Measurements from ENCODE around the gene DDX47.

Gene DDX47

GRCh38 chr12:12813120-12814101 is at the start of gene DDX47:
Gene DDX47, plus strand, starts transcription at chr12:12813346. Its CDS starts 22 bp downstream, at chr12:12813368.
- DNase-seq (ENCODE audit: low read depth), result peak; percentile 94

- no peak for DNase-seq (ENCODE audit: low read depth)
These were observed 48.3 kb upstream of the DDX47 start for GRCh38 chr12:12764824-12765223.

GRCh38 chr12:12770262-12770661 is 42.9 kb upstream of the DDX47 start:
- DNase-seq (ENCODE audit: low read depth), result no peak

- no peak for DNase-seq (ENCODE audit: low read depth)
These were observed 38.4 kb upstream of the DDX47 start for GRCh38 chr12:12774791-12775190.

- no peak for DNase-seq (ENCODE audit: low read depth)
These were observed 36.9 kb upstream of the DDX47 start for GRCh38 chr12:12776261-12776660.

- DNase-seq (ENCODE audit: low read depth), result no peak
These were observed 36.1 kb upstream of the DDX47 start for GRCh38 chr12:12777092-12777491.

GRCh38 chr12:12779007-12779406 is 34.1 kb upstream of the DDX47 start:
- no peak for DNase-seq (ENCODE audit: low read depth)

- DNase-seq (ENCODE audit: low read depth), result no peak
These were observed 33.6 kb upstream of the DDX47 start for GRCh38 chr12:12779529-12779928.

- no peak for DNase-seq (ENCODE audit: low read depth)
These were observed 29.0 kb upstream of the DDX47 start for GRCh38 chr12:12784116-12784515.

DNA sequence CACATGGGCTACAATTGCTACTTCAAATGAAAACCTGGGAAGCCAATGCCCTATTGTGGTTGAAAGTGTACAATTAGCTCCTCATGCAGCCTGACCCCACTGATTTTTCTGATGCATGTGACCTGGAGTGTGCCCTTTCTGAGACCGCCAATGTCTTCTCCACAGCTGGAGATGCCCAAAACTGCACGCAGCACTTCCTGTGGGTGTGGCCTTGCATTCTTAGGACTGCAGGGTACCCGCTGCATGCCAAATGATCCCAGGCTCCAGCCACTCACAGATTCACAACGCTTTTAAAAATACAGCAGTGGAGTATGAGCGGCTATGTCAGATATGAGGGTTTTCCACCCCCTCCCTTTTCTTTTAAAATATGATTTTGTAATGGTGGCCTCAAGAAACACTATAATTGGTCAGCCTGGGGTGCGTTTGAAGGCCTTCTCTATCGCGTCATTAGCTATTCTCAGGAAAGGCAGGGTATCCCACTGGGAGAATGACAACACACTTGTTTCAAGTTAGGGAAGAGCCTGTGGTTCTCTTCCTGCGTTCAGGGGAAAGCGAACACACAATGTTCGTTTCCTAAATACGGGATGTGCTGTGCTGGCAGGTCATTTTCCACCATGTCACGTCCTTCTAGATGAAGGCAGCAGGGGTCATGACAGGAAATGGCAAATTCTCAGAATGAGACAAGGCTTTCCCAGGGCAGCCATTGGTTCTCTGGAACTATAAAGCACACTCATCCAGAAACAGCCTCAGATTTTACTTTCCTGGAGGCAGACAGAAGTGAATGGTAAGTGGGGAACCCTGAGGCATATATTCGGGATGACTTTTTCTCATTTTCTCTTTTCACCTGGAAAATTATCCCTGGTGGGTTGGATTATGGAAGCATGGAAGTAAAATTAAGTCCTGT is 28.0 kb upstream of the DDX47 start, which contains the start of gene APOLD1:
APOLD1 (plus strand) TSS at position 749 of the 904 bp plus-strand sequence; CDS start at position 782, 33 bp downstream.
- no peak for DNase-seq (ENCODE audit: low read depth)

GRCh38 chr12:12786351-12786705 is 26.8 kb upstream of the DDX47 start:
- no peak for DNase-seq (ENCODE audit: low read depth)

DNA sequence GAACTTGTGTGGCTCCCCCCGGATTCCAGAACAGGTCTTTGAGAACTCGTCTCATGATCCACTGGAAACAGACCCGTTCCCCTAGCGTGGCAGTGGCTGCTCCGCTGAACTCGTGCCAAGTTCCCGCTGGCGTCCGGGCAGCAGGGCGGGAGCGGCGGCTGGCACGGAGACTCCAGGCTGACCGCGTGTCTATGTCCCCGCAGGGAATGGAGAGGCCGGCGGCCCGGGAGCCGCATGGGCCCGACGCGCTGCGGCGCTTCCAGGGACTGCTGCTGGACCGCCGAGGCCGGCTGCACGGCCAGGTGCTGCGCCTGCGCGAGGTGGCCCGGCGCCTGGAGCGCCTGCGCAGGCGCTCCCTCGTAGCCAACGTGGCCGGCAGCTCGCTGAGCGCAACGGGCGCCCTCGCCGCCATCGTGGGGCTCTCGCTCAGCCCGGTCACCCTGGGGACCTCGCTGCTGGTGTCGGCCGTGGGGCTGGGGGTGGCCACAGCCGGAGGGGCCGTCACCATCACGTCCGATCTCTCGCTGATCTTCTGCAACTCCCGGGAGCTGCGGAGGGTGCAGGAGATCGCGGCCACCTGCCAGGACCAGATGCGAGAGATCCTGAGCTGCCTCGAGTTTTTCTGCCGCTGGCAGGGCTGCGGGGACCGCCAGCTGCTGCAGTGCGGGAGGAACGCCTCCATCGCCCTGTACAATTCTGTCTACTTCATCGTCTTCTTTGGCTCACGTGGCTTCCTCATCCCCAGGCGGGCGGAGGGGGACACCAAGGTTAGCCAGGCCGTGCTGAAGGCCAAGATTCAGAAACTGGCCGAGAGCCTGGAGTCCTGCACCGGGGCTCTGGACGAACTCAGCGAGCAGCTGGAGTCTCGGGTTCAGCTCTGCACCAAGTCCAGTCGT is 26.2 kb upstream of the DDX47 start:
- peak; percentile 58 for DNase-seq (ENCODE audit: low read depth)

DNA sequence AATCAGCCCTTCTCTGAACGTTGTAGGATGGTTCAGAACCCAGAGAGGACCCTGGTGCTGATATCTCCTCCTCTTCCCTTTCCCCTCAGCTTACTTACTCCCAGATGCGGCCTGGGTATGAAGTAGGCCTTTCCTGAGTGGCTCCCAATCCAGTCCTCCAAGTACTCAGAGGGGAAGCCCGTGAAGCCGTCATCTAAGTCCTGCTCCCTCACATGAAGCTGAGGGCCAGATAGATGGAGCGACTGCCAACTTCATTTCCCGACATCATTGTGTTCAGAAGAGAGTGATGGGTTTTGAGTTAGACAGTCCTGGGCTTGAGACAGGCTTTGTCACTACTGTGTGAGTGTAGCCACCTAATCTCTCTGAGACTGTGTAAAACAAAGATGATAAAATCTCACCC is 25.0 kb upstream of the DDX47 start:
- DNase-seq (ENCODE audit: low read depth), result no peak

- peak; percentile 52 for DNase-seq (ENCODE audit: low read depth)
These were observed 24.3 kb upstream of the DDX47 start for GRCh38 chr12:12788675-12789368.

GRCh38 chr12:12790956-12791355 is 22.2 kb upstream of the DDX47 start:
- no peak for DNase-seq (ENCODE audit: low read depth)

DNA sequence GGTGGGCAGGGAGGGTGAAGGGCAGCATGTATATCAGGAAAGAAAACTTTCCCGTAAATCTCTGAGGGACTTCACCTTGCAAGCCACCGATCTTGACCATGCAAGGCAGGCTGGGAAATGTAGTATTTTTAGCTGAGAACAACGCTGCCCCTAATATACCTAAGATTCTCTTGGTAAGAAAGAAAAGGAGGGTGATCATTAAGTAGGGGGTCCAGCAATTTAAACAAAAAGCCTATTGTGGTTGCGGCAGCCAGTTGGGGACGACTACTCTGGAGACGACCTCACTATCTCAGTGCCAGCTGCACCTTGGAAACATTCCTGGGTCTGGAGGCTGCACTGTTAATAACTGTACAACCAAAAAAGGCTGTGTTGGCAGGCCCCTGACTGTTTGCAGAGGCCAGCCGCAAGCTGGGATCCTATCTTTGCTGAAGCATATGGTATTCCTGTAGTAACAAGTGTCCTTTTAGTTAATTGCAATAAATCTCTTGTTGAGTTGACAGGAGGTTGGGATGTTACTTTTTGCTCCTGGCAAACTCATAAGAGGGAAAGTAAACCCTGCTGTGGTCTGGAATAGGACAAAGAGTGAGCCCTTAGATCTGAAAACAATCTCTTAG is 21.3 kb upstream of the DDX47 start:
- DNase-seq (ENCODE audit: low read depth), result no peak

DNA sequence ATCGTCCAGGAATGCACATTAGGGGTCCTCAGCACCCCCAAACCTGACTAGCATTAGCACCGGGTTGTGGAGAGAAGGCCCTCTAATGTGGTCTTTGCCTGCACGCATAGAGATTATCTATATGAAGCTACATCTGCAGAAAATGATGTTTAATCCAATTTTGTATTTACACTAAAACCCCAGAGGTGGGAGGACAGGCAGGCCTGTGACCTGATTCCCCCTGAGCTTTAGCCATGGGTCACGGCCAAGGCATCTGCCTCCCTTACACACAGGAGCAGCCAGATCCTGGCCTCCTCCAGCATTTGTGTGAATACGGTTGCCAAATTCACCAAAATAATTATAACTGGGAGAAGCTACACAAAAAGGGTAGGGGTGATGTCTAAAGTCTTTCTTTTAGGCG is 20.7 kb upstream of the DDX47 start:
- no peak for DNase-seq (ENCODE audit: low read depth)

DNA sequence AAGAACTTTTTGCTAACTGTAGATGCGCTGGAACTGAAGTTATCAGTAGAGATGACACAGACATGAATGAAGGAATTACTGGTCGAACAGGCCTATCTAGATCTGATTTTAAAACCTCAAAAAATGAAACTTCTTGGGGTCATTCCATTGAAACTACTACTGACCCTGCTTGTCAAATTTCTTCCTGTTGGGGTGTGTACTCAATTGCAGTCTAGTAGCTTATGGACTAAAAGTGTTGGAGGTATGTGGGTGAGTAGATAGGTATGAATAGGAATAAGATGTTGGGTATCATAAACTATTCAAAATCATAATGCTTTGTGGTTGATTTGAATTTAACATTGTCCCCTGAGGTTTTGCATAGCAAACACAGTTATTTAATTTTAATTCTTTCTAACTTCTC is 18.5 kb upstream of the DDX47 start:
- DNase-seq (ENCODE audit: low read depth), result no peak

- DNase-seq (ENCODE audit: low read depth), result no peak
These were observed 17.0 kb upstream of the DDX47 start for GRCh38 chr12:12796171-12796570.

DNA sequence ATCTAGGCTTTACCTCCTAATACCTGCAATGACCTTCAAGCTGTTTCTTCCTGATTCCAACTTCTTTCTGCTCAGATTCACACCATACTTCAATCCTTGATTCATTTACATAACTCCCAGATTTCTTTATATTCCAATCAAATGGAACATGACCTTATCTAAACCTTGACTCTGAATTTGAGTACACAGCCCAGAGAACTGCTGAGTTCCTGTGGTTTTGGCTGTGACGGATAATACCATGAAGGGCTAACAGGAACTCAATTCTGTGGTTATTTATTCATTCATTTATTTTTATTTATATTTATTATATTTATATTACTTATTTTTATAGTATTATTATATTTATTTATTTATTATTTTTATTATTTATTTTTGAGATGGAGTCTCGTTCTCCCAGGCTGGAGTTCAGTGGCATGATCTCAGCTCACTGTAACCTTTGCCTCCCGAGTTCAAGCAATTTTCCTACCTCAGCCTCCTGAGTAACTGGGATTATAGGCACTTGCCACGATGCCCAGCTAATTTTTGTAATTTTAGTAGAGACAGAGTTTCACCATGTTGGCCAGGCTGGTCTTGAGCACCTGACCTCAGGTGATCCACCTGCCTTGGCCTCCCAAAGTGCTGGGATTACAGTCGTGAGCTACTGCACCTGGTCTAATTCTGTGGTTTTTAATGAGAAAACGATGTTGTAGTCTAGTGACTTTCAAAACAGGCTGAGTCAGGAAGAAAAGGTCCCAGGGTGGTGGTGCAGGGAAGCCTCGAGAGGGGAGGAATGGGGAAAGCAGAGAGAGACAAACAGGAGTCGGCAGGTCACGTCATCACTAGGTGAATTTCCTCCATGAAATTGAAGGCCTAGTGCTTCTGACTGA is 16.0 kb upstream of the DDX47 start:
- no peak for DNase-seq (ENCODE audit: low read depth)

All from stimulated activated CD4-positive, alpha-beta T cell treated with anti-CD3 and anti-CD28 coated beads, Interleukin-2, amount 100 ng/mL, for 4 hours (primary cell).